Measurements from ENCODE around the gene PRKAB1. TPM values are rescaled to one million over a fixed set of nuclear protein-coding genes. Genes with fewer than 3 reads are reported as not detected.

The PRKAB1 gene
- total RNA-seq, 4 donors from 2014 or later: 18.2 to 32.0 (median 25.4) TPM

GRCh38 chr12:119631930-119632678 lies 35.8 kb upstream of the PRKAB1 start:
- DNase-seq (ENCODE audit: extremely low spot score): no peak
- H3K36me3 ChIP-seq: no peaks in the 10 kb centered on the region
- peaks cover 0 to 20% (median 0%) of the 10 kb centered on the region in 4 donors for H3K27me3 ChIP-seq
- WGBS: 86% methylated on average over 4 of the region's 4 CpGs
- no peak for TF ChIP-seq CTCF (IDR thresholded peaks at IDR 0.05)
- no peak for TF ChIP-seq EP300 (IDR thresholded peaks at IDR 0.05)
- no peak for TF ChIP-seq POLR2AphosphoS5 (IDR thresholded peaks at IDR 0.05)
- no peak for TF ChIP-seq POLR2A (IDR thresholded peaks at IDR 0.05; ENCODE audit: low read depth)
- no peak overlapping the region for H3K4me3 ChIP-seq
- no peaks in the 10 kb centered on the region for H3K4me1 ChIP-seq
- no peak overlapping the region for H3K27ac ChIP-seq (replicated peaks in 1 of 4)
- intact Hi-C loops (cut with DNase I): no loop called here
- H3K9me3 ChIP-seq: no peaks in the 10 kb centered on the region

GRCh38 chr12:119634743-119635142 lies 33.2 kb upstream of the PRKAB1 start:
- H3K9me3 ChIP-seq: no peaks in the 10 kb centered on the region
- H3K36me3 ChIP-seq: no peaks in the 10 kb centered on the region
- no peak for TF ChIP-seq CTCF (IDR thresholded peaks at IDR 0.05)
- TF ChIP-seq POLR2A (IDR thresholded peaks at IDR 0.05; ENCODE audit: low read depth): no peak
- no peak for TF ChIP-seq POLR2AphosphoS5 (IDR thresholded peaks at IDR 0.05)
- no peak for TF ChIP-seq EP300 (IDR thresholded peaks at IDR 0.05)
- peaks cover 0 to 23% (median 0%) of the 10 kb centered on the region in 4 donors for H3K27me3 ChIP-seq
- no peak overlapping the region for H3K27ac ChIP-seq (replicated peaks in 1 of 4)
- no peaks in the 10 kb centered on the region for H3K4me1 ChIP-seq
- 54% methylated on average over 6 of the region's 6 CpGs for WGBS
- no peak for DNase-seq (ENCODE audit: extremely low spot score)
- intact Hi-C loops (cut with DNase I): no loop called here
- no peak overlapping the region for H3K4me3 ChIP-seq

- Histone ChIP-seq H3K27ac (replicated peaks in 1 of 4) (no peak overlapping the region), H3K4me1 (no peaks in the 10 kb centered on the region), H3K27me3 (no peaks in the 10 kb centered on the region), H3K36me3 (no peaks in the 10 kb centered on the region), H3K4me3 (no peak overlapping the region), H3K9me3 (no peaks in the 10 kb centered on the region)
- intact Hi-C loops (cut with DNase I): no loop called here
- WGBS: 63% methylated on average over 4 of the region's 4 CpGs
- DNase-seq (ENCODE audit: extremely low spot score): no peak
- TF ChIP-seq CTCF (IDR thresholded peaks at IDR 0.05) (no peak), POLR2AphosphoS5 (IDR thresholded peaks at IDR 0.05) (no peak), EP300 (IDR thresholded peaks at IDR 0.05) (no peak), POLR2A (IDR thresholded peaks at IDR 0.05; ENCODE audit: low read depth) (no peak)
These were observed 24.9 kb upstream of the PRKAB1 start for GRCh38 chr12:119642986-119643385.

- TF ChIP-seq EP300 (IDR thresholded peaks at IDR 0.05): no peak
- TF ChIP-seq POLR2A (IDR thresholded peaks at IDR 0.05; ENCODE audit: low read depth): no peak
- no peak for TF ChIP-seq CTCF (IDR thresholded peaks at IDR 0.05)
- no peak for TF ChIP-seq POLR2AphosphoS5 (IDR thresholded peaks at IDR 0.05)
- Histone ChIP-seq H3K27me3 (no peaks in the 10 kb centered on the region), H3K9me3 (no peaks in the 10 kb centered on the region), H3K4me1 (no peaks in the 10 kb centered on the region), H3K27ac (replicated peaks in 1 of 4) (no peak overlapping the region), H3K36me3 (no peaks in the 10 kb centered on the region), H3K4me3 (no peak overlapping the region)
- 83% methylated on average over 3 of the region's 3 CpGs for WGBS
- DNase-seq (ENCODE audit: extremely low spot score): no peak
- intact Hi-C loops (cut with DNase I): no loop called here
These were observed 23.0 kb upstream of the PRKAB1 start for GRCh38 chr12:119644930-119645329.
